HG03159 (cell line): ENCODE results near the gene NFIA.

Experiments
- ATAC-seq: cut with Tn5 transposase; IDR thresholded peaks from one replicate; pipeline ENCODE4 v1.9.1; 2021; ENCODE audit warnings: mild to moderate bottlenecking, moderate library complexity; ENCODE audit not compliant: unreplicated experiment

NFIA gene

DNA sequence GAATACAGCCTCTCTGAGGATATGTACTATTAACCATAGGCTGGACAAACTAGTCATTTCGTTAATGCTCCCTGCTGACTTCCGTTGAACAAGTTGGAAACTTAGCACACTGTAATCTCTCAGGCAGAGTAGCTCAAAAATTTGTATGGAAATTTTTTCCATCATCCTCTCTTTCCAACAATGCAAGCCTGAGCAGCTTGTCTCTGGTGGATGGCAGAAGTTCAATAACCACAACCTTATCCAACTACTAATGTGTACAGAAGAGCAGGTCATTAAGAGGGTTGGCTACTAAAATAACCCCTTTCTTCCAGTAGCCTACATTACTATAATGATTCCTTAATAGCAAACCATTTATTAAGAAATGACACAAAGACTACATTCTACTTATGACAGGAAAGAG is 262.3 kb downstream of the NFIA start:
- no peak for ATAC-seq

DNA sequence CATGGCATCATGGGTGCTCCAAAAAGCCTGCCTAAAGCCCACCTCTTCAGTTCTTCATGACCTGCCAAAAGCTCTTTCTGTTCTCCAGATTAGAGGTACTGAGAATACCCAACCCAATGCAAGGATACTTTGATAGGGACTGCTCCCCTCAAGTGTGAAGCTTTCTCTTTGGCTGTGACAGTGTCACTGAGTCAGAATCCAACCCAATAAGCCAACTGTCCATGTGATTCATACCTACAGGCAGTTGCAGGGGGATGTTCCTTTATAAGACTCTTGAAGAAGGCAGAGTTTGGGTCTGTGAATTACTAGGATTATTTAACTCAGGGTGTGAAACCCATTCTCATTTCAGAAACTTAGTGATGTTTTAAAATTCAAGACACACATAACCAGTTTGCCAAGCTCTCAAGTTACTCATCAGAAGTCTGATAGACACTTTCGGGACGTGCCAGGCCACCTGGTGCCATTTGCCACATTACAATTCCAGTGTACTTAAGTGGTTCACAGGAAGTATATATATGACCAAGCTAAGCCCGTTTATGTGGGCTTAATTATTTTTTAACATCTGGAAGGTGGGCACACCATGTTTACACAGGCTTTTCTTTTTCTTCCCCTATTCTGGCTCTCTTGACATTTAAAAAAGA is 265.8 kb downstream of the NFIA start:
- ATAC-seq = no peak

DNA sequence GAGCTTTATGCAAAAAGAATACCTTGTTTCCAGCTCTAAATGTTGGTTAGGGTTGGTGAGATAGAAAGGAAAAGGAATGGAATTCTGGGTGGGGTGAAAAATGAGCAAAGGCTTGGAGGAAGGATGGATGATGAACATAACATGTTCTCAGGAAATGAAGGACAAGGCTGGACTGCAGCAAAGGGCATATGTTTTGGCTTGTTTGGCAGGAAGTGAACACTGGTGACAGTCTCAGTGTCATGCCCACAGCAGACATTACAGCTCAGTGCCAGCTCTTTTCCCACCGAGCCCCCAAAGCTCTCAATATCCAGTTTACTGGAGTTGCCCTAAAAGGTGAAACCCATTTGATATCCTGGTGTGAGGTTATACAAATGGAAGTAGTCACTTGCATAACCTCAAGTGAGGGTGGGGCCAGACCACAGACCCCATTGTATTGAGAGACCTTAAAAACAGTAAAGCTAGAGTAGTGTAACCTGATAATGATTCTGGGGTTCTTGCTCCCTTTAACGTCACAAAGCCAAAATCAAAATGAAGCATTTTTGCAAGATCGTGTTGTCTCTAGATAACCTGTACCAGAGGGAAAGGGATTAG is 270.6 kb downstream of the NFIA start:
- ATAC-seq = no peak

DNA sequence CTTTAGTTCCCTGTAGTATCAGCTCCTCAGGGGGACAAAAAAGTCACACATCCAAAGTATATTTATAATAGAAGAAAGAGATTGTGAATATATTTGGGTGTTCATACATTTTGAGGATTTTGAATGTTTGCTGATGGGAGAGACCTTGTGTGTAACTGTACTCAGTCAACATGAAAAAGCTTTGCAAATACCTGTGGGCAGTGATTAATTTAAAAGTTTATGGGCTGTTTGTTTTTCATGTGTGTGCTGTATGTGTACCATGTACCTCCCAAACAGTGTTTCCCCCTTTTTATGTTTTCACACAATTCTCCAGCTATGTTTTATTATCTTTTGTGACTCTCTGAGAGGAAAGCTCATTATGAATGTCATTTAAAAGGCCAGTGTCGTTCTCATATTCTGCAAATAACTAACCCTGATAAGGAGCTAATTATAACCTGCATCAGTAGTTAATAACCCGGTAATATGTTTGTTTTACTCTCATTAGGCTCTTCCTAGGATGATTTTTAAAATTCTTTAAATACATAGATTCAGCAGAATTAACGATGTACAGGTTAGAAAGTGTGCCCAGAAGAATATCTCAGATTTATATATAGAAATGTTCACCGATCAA is 271.5 kb downstream of the NFIA start:
- no peak for ATAC-seq

DNA sequence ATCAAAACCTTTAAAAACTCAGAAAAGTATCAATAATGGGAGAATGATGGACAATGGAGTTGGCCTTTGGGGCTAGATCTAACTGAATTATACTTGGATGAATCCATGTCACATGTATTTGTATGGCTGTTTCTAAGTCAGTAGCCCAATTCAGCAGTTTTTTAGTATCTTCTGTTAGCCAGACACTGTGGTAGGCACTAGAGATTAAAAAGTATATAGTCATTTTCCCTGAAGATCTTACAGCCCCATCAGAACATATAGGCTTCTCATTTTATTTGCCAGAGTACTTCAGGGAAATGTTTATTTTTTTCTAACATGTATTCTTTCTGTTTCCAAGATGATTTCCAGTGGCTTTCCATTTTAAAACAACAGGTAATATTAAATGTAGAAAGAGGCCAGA is 273.7 kb downstream of the NFIA start:
- ATAC-seq = no peak

DNA sequence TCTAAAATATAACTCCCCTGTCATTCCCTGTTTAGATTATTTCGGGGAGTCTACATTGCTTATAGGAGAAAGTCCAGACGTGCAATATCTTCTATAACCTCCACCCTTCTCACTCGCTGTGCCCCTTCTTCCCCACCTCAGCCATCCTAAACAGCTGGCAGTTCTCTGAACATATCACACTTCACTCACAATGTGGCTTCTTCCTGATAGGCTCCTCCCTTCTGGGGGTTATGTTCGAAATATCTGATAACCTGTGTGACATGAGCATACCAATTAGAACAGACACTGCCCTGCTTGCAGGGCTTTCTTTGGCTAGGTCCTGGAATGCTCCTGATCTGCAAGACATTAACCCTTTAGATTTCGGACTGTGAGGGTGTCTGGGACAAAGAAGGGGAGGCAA is 274.6 kb downstream of the NFIA start:
- ATAC-seq = no peak

DNA sequence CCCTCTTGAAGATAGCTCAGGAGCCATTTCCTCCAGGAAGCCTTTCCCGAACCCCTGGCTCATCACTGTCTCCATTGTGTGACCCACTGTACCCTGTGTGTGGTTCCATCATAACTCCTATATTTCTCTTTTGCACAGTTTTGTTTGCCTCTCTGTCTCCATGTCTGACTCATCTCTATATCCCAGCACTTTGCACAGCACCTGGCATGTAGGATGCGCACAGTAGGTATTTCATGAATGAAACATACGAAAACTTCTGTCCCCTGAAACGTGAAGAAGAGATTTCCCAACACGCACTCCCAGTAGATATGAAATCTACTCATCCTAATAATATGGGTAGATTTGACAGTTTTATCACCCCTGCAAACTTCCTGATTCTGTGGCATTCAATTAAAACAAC is 275.2 kb downstream of the NFIA start:
- ATAC-seq = no peak

DNA sequence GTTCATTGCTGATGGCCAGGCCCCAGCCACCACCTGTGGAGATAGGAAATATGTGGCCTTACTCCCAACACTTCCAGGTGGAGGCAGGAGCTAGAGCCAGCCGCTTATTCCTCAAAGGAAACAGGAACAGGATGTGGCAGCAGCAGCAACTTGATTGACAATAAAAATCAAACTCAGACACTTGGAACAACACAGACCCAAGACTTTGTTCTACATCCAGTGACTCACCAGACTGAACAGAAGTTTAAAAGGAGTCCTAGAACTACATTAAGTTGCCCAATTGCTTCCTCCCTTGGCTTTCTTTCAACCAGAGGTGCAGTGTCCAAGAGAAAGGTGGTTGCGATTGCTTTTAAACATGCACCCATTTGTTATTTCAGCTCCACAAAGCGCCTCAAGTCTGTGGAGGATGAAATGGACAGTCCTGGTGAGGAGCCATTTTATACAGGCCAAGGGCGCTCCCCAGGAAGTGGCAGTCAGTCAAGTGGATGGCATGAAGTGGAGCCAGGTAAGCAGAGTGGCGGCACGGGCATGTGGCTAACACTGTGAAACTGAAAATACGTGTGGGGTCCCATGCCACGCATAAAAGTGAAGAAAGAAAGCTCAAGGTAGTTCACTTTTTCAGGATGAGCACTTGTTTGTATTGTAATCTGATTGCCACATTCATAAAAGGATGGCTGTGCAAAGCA is 276.6 kb downstream of the NFIA start:
- ATAC-seq = no peak

DNA sequence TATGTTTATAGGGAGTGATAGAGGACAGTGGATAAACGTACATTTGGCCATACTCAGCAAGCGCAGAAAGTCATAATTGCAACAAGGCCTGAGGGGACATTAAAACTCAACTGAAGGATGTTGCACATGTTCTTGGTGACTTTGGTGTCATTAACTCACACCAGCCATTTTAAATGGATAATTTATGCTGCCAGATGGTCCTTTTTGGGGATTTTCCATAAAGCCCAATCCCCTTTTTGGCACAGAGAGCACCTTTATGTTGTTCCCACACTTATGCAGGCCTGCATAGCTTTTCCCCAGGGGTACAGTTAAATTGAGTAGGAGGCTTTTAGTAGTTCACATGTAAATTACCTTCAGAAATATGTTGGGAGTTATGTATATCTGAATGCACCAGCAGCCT is 279.6 kb downstream of the NFIA start:
- no peak for ATAC-seq

DNA sequence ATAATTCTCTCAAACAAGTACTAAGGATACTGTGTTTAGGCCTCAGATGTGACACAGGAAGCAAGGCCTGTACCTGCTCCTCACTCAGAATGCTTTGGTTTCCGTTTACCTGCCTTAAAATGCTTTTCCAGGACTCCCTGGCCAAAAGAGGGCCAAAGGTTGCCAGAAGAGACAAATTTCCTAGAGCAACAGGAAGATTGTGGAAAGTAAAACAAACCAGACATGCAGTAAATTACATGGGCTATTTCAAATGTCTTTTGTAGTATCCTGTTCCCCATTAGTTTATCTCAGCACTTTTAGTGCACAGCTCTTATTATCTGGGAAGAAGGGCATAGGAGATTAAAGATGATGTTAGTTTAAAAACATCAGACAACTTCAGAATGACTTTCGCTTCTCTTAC is 280.0 kb downstream of the NFIA start:
- no peak for ATAC-seq

DNA sequence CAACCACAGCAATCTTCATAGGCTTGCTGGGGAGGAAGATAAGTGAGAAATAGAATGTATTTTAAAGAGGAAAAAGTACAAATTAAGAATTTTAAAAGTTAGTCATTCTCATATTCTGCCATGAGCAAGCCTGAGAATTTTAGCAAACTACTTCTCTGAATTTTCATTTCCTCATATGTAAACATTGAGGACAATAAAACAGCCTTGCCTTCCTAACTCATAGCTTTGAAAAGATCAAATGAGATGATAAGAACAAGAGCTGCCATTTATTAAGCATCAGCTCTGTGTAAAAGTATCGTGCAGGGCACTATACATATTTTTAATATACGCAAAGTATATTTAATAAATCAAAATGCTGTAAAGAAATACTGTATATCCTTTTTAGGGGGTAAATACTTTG is 286.0 kb downstream of the NFIA start:
- no peak for ATAC-seq

DNA sequence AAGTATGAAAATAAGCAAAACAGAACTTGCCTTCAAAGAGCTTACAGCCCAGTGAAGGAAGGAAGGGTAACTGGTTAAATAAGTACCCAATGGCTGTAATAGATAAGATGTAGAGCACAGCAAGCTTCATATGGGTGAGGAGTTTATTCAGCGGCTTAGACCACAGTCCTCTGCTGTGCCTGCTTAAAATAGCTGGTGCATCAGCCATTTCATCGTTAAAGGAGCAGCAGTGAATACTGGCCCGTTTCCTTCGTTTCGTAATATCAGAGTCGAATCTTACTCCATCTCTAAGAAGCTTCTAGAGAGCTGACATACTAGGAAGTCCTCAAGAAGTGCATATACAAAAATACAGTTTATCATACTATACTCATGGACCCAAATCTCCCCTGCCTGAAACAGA is 286.5 kb downstream of the NFIA start:
- ATAC-seq = no peak

DNA sequence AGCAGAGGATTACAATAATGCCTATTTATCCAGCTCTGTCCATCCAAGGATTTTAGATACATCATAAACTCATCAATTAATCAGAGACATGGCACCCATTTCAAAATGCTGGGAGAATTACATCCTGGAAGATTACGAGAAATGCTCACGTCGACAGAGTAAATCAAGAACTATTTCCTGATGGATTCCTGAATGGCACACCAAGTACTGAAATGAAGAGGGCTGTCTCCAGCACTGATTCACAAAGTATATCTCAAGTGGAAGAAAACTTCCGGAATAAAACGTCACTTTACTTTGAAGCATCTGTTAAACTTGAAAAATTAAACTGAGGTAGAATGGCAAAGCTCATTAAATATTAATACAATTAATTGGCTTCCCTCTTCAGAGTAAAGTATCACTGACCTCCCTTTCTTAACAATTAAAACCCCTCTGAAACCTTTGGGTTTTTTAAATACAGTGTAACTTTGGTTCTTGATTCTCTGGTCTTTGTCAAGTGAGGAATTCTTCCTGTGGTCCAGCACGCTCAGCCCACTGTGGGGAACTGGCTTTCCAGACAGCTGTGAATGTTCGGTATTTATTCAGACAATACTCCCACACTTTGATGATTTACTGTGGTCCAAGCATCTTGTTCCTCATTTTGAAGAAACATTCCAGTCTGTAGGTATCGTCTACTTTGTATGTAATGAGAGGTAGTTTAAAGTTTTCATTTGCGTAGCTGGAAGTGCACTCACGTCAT is 288.0 kb downstream of the NFIA start:
- no peak for ATAC-seq

DNA sequence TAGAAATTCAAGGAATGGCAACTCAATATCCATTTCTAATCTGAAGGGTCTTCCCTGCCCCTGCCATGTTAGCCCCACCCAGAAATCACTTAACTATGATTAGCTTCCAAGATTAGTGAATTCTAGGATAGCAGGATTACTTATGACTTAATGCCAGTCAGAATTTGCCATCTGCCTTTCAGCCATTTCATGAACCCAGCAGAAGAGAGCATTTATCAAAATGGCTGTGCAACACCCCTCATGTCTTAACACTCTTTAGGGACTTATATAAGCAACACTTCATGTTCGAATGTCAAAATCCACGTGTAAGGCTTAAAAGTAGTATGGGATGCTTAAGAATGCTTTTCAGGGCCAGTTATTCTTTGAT is 288.5 kb downstream of the NFIA start:
- no peak for ATAC-seq

DNA sequence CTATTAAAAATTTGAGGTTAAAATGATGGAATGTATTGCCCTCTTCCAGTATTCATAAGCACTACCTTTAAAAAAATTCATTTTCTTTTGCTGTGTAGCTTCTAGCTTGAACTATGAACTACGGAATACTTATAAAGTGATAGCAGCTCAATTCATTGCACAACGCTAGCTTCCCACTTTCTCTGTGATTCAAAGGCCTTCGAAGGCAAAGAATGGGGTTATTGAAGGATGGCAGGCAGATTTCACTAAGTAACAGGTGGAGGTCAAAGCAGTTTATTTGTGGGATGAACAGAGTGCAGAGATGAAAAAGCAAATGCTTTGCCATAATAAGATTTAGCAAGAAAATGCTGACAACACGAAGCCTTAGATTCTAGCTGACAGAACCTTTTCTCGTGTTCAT is 290.6 kb downstream of the NFIA start:
- no peak for ATAC-seq

DNA sequence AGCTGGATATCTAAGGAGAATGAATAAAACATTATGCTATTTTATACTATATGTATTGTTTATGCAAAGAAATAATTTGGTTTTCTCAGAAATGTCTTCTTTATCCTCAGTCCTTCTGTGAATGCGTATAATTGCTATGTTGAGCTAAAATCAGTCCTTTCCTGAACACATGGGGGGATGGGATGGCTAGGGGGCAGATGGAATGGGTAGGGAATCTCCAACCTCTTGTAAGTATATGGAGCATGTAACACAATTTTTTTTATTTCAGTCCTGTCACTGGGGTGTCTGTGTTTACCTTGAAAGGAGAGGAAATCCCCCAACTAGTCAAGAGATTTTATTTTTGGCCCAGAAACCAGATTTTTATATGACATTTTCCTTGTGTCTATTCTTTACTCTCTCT is 291.8 kb downstream of the NFIA start:
- no peak for ATAC-seq

DNA sequence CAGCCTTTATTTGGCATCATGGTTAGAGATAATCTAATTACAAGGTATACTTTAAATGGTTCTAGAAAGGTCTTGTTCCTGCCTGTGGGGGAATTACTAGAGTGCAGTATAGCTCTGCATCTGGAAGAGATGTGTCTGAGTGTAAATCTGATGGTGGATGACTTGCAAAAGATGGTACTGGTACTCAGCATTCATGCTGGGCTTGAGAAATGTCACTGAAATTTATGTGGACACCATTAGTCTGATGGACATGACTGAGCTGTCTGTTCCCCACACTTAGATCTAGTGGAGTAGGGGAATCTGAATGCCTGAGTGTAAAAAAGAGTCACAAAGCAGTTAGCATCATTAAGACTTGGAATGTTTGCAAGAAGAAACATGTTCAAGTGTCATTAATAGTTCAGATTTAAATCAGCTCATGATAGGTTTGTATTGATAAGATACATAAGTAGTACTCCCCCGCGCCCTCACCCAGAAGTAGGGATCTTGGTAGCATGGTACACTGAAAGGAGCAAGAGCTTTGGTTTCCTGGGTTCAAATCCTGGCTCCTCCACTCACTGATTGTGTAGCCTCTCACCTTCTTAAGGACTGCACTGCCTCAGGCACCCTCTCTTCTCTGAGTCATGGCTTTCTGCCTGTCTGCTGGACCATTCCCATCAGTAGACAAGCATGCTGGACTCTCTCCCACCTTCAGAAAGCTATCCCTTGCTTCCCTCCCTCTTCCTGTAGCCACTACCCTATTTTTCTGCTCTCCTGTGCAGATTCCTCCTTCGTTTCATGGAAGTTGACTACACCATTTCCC is 292.9 kb downstream of the NFIA start:
- ATAC-seq = no peak

DNA sequence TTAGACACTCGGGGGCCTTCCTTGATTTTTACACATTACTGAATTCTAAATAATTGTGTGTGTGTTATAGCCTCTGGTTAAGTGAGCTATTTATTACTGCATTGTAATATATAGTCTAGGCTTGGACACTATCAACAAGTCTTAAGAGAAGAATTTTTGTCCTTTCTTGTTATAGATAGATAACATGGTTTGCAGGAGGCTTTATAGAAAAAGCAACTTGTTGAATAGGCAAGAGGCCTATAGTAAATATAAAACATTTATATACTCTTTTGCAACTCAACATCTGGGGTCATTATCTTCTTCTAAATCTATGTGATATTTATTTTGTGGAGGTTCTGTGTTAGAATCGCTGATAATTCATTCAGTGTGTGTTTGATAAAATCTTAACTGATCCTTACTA is 293.8 kb downstream of the NFIA start:
- ATAC-seq = no peak

DNA sequence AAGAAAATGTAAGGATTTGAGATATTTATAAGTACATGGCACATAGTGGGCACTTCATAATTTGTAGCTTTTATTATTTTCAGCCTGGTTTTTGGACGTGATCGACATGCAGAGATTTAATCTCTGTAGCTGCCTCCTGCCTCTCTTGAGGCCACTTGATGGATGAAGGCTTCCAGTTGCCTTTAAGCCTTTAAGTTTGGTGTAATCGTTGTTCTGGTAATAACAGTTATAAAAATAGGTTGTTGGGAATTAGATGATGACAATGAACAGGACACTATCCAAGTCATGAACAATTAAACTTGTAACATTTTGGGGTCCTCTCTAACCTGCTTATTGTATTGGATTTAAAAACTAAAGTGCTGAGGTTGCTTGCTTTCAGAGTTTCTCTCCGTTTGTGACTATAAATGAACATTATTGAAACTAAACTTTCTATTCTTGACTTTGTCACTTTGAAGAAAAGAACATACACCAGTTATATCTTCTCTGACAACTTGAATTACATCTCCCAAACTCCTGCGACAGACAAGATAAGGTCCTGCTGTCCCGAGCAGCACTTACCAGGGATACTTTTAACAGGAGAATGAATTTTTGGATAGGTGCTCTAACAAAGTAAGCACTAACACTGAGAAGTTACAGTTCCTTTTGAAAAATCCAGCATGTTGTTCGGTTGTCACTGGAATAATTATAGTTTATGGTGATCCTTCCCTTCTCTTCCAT is 295.0 kb downstream of the NFIA start:
- no peak for ATAC-seq

DNA sequence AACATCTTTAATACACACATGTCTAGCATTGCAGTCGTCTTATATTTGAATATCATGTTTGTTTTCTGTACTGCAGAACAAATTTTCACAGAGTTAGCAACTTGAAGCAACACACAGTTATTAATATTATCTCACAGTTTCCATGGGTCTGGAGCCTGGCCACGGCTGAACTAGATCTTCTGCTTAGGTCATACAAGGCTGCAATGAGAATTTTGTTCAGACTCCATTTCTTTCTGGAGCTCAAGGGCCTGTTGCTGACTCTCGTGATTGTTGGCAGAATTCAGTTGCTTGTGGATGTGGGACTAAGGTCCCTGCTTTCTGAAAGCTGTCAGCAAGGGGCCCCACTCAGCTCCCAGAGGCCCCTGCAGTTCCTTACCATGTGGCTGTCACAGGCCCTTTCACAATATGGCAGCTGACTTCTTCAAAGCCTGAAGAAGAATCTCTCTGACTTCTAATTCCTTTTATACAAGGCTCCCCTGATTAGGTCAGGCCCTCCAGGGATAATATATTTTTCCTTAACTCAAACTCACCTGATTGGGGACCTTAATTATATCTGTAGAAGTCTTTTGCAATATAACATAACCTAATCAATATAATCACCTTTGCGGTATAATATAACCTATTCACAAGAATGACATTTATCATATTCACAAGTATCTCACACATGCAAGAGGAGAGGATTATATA is 296.3 kb downstream of the NFIA start:
- ATAC-seq = no peak
